Measurements from ENCODE around the gene SETD1A. TPM values are rescaled to one million over a fixed set of nuclear protein-coding genes. Genes with fewer than 3 reads are reported as not detected.

Gene SETD1A
- total and polyA plus RNA-seq, 5 donors from 2014 or later = 0.33 to 35.2 (median 0.85) TPM

DNA sequence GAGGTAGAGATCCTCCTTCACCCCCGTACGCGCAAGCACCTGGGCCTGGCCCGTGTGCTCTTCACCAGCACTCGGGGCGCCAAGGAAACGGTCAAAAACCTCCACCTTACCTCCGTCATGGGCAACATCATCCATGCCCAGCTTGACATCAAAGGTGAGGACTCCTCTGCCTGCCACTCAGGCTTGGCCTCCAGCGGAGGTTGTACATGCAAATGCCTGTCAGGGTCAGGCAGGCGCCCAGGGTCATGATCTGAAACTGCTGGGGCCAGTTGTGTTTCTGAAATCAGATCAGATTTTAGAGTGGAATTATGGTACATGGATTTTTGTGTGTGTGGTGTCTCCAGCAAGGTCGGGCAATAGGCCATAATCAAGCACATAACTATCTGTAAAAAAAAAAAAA, 3.8 kb downstream of the SETD1A start:
- ATAC-seq (ENCODE audit: low read depth in 2 of 2) = no peak
- Mint-ChIP-seq H3K4me3 (peak overlapping the region in 1 of 4 donors; percentile 15), H3K27ac (no peak overlapping the region), H3K9me3 (peaks cover 0 to 2% (median 0%) of the 10 kb centered on the region in 7 donors), H3K36me3 (peaks cover 31% of the 10 kb centered on the region), H3K27me3 (peaks cover 12% of the 10 kb centered on the region), H3K4me1 (peaks cover 10 to 42% (median 19%) of the 10 kb centered on the region in 4 donors)
- no peak overlapping the region for H3K4me3 ChIP-seq (ENCODE audit: low read depth, low read length)
- no peaks in the 10 kb centered on the region for H3K27me3 ChIP-seq (ENCODE audit: control insufficient read depth, insufficient read depth, low read length)
- H3K9me3 ChIP-seq (ENCODE audit: control insufficient read depth in 2 of 2, low read length in 2 of 2) = no peaks in the 10 kb centered on the region
- no peak for DNase-seq
- no peak overlapping the region for H3K27ac ChIP-seq (ENCODE audit: insufficient read depth, low read length, poor library complexity, severe bottlenecking)
- H3K36me3 ChIP-seq (ENCODE audit: control insufficient read depth, insufficient read depth, low read length) = peaks cover 63% of the 10 kb centered on the region
- H3K4me1 ChIP-seq (ENCODE audit: control insufficient read depth, insufficient read depth, low read length, poor library complexity, severe bottlenecking) = peaks cover 23% of the 10 kb centered on the region

DNA sequence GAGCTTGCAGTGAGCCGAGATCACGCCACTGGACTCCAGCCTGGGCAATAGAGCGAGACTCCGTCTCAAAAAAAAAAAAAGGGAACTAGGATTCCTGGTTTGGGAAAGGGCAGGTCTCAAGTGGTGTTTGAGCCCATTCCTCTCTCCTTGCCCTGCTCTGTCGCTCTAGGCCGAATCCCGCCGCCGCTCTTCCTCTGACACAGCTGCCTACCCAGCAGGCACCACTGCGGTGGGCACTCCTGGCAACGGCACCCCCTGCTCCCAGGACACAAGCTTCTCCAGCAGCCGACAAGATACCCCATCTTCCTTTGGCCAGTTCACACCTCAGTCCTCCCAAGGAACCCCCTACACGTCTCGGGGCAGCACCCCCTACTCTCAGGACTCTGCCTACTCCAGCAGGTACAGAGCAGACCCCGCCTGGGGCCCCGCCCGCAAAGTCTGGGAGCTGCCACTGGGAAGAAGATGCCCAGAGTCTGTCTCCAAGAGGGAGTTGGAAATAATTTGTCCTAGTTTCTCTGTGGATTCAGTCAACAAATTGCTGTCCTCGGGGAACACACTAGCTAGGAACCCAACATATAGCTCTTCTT, 6.5 kb downstream of the SETD1A start:
- peak overlapping the region in 1 of 3 donors; percentile 55 for H3K27ac Mint-ChIP-seq
- no peak for ATAC-seq (ENCODE audit: low read depth in 2 of 2)
- Histone ChIP-seq H3K27me3 (ENCODE audit: control insufficient read depth, insufficient read depth, low read length) (no peaks in the 10 kb centered on the region), H3K9me3 (ENCODE audit: control insufficient read depth in 2 of 2, low read length in 2 of 2) (no peaks in the 10 kb centered on the region), H3K4me3 (ENCODE audit: low read depth, low read length) (no peak overlapping the region), H3K4me1 (ENCODE audit: control insufficient read depth, insufficient read depth, low read length, poor library complexity, severe bottlenecking) (peaks cover 9% of the 10 kb centered on the region), H3K27ac (ENCODE audit: insufficient read depth, low read length, poor library complexity, severe bottlenecking) (no peak overlapping the region), H3K36me3 (ENCODE audit: control insufficient read depth, insufficient read depth, low read length) (peaks cover 77% of the 10 kb centered on the region)
- DNase-seq = no peak
- peaks cover 4% of the 10 kb centered on the region for H3K27me3 Mint-ChIP-seq
- peaks cover 0 to 2% (median 0%) of the 10 kb centered on the region in 7 donors for H3K9me3 Mint-ChIP-seq
- H3K4me3 Mint-ChIP-seq = no peak overlapping the region
- H3K4me1 Mint-ChIP-seq = peaks cover 10 to 27% (median 15%) of the 10 kb centered on the region in 4 donors
- H3K36me3 Mint-ChIP-seq = peaks cover 43% of the 10 kb centered on the region

DNA sequence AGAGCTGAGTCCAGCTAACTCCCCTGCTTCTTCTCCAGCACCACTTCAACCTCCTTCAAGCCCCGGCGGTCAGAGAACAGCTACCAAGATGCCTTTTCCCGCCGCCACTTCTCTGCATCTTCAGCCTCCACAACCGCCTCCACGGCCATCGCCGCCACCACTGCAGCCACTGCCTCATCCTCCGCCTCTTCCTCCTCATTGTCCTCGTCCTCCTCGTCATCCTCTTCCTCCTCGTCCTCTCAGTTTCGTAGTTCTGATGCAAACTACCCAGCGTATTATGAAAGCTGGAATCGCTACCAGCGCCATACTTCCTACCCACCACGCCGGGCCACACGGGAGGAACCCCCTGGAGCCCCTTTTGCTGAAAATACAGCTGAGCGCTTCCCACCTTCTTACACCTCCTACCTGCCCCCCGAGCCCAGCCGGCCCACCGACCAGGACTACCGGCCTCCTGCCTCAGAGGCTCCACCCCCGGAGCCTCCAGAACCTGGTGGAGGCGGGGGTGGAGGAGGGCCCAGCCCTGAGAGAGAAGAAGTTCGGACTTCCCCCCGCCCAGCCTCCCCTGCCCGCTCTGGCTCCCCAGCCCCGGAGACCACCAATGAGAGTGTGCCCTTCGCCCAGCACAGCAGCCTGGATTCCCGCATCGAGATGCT, 7.1 kb downstream of the SETD1A start:
- Histone ChIP-seq H3K27me3 (ENCODE audit: control insufficient read depth, insufficient read depth, low read length) (no peaks in the 10 kb centered on the region), H3K36me3 (ENCODE audit: control insufficient read depth, insufficient read depth, low read length) (peaks cover 78% of the 10 kb centered on the region), H3K9me3 (ENCODE audit: control insufficient read depth in 2 of 2, low read length in 2 of 2) (no peaks in the 10 kb centered on the region), H3K4me1 (ENCODE audit: control insufficient read depth, insufficient read depth, low read length, poor library complexity, severe bottlenecking) (peaks cover 2% of the 10 kb centered on the region), H3K27ac (ENCODE audit: insufficient read depth, low read length, poor library complexity, severe bottlenecking) (no peak overlapping the region), H3K4me3 (ENCODE audit: low read depth, low read length) (no peak overlapping the region)
- Mint-ChIP-seq H3K9me3 (peaks cover 0 to 2% (median 0%) of the 10 kb centered on the region in 7 donors), H3K27ac (no peak overlapping the region), H3K36me3 (peaks cover 41% of the 10 kb centered on the region), H3K4me1 (peaks cover 7 to 20% (median 9%) of the 10 kb centered on the region in 4 donors), H3K27me3 (peaks cover 4% of the 10 kb centered on the region), H3K4me3 (no peak overlapping the region)
- DNase-seq (no peak), ATAC-seq (ENCODE audit: low read depth in 2 of 2) (no peak)

DNA sequence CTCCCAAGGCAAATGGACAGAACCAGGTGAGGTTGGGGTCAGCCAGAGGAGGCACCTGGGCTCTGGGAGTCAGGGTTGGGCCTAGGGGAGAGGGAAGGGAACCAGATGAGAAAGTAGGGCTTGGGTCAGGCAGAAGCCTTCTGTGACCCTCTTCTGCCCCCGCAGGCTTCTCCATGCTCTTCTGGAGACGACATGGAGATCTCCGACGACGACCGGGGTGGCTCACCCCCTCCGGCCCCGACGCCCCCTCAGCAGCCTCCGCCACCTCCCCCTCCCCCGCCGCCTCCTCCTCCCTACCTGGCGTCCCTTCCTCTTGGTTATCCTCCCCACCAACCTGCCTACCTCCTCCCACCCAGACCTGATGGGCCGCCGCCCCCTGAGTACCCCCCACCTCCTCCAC, 7.9 kb downstream of the SETD1A start:
- no peak for DNase-seq
- Histone ChIP-seq H3K9me3 (ENCODE audit: control insufficient read depth in 2 of 2, low read length in 2 of 2) (no peaks in the 10 kb centered on the region), H3K27ac (ENCODE audit: insufficient read depth, low read length, poor library complexity, severe bottlenecking) (no peak overlapping the region), H3K36me3 (ENCODE audit: control insufficient read depth, insufficient read depth, low read length) (peaks cover 75% of the 10 kb centered on the region), H3K27me3 (ENCODE audit: control insufficient read depth, insufficient read depth, low read length) (no peaks in the 10 kb centered on the region), H3K4me3 (ENCODE audit: low read depth, low read length) (no peak overlapping the region), H3K4me1 (ENCODE audit: control insufficient read depth, insufficient read depth, low read length, poor library complexity, severe bottlenecking) (no peaks in the 10 kb centered on the region)
- peaks cover 0 to 14% (median 2%) of the 10 kb centered on the region in 4 donors for H3K4me1 Mint-ChIP-seq
- no peak overlapping the region for H3K4me3 Mint-ChIP-seq
- H3K36me3 Mint-ChIP-seq = peaks cover 34% of the 10 kb centered on the region
- H3K27ac Mint-ChIP-seq = no peak overlapping the region
- H3K9me3 Mint-ChIP-seq = peaks cover 0 to 2% (median 0%) of the 10 kb centered on the region in 7 donors
- no peak for ATAC-seq (ENCODE audit: low read depth in 2 of 2)
- no peaks in the 10 kb centered on the region for H3K27me3 Mint-ChIP-seq

DNA sequence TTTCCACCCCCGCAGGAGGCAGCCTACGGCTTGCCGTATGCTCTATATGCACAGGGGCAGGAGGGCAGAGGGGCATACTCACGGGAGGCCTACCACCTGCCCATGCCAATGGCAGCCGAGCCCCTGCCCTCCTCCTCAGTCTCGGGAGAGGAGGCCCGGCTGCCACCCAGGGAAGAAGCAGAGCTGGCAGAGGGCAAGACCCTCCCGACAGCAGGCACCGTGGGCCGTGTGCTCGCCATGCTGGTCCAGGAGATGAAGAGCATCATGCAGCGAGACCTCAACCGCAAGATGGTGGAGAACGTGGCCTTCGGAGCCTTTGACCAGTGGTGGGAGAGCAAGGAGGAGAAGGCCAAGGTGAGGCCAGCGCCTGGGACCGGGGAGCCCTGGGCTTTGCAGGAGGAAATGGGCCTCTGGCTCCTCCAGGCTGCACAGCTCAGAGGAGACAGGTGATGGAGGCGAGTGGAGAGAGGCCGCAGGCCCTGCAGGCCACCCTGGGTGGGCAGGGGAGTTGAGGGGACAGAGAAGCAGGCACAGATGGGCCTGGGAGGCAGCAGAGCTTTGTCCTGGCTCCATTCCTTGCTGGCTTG, 8.6 kb downstream of the SETD1A start:
- no peak overlapping the region for H3K4me3 Mint-ChIP-seq

DNA sequence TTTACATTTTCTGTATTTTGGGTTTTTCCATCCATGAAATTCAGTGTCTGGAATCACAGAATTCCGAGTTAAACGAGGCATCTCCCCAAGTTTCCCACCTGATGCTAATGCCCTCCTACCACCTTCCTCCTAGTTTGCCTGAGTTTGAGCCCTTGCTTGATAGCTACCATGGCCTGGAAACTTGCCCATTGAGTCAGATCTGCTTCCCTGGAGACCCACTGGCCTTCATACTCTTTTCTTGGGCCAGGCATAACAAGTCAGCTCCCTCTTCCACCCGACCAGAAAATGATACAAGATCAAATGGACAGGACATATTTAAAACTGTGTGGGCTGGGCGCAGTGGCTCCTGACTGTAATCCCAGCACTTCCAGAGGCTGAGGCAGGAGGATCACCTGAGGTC, 10.2 kb downstream of the SETD1A start:
- Histone ChIP-seq H3K4me3 (ENCODE audit: low read depth, low read length) (no peak overlapping the region), H3K27me3 (ENCODE audit: control insufficient read depth, insufficient read depth, low read length) (no peaks in the 10 kb centered on the region), H3K36me3 (ENCODE audit: control insufficient read depth, insufficient read depth, low read length) (peaks cover 74% of the 10 kb centered on the region), H3K4me1 (ENCODE audit: control insufficient read depth, insufficient read depth, low read length, poor library complexity, severe bottlenecking) (no peaks in the 10 kb centered on the region), H3K9me3 (ENCODE audit: control insufficient read depth in 2 of 2, low read length in 2 of 2) (no peaks in the 10 kb centered on the region), H3K27ac (ENCODE audit: insufficient read depth, low read length, poor library complexity, severe bottlenecking) (no peak overlapping the region)
- peak overlapping the region in 1 of 3 donors; percentile 41 for H3K27ac Mint-ChIP-seq
- peaks cover 0 to 11% (median 2%) of the 10 kb centered on the region in 4 donors for H3K4me1 Mint-ChIP-seq
- ATAC-seq (ENCODE audit: low read depth in 2 of 2) (no peak), DNase-seq (no peak)
- no peaks in the 10 kb centered on the region for H3K27me3 Mint-ChIP-seq
- peaks cover 0 to 2% (median 0%) of the 10 kb centered on the region in 7 donors for H3K9me3 Mint-ChIP-seq
- H3K4me3 Mint-ChIP-seq = no peak overlapping the region
- peaks cover 46% of the 10 kb centered on the region for H3K36me3 Mint-ChIP-seq

More for the DNA sequence above, 8.6 kb downstream of the SETD1A start:
- Histone ChIP-seq H3K36me3 (ENCODE audit: control insufficient read depth, insufficient read depth, low read length) (peaks cover 75% of the 10 kb centered on the region), H3K9me3 (ENCODE audit: control insufficient read depth in 2 of 2, low read length in 2 of 2) (no peaks in the 10 kb centered on the region), H3K27ac (ENCODE audit: insufficient read depth, low read length, poor library complexity, severe bottlenecking) (no peak overlapping the region), H3K4me1 (ENCODE audit: control insufficient read depth, insufficient read depth, low read length, poor library complexity, severe bottlenecking) (no peaks in the 10 kb centered on the region), H3K4me3 (ENCODE audit: low read depth, low read length) (no peak overlapping the region), H3K27me3 (ENCODE audit: control insufficient read depth, insufficient read depth, low read length) (no peaks in the 10 kb centered on the region)
- Mint-ChIP-seq H3K27me3 (no peaks in the 10 kb centered on the region), H3K4me1 (peaks cover 0 to 13% (median 2%) of the 10 kb centered on the region in 4 donors), H3K36me3 (peaks cover 40% of the 10 kb centered on the region), H3K9me3 (peaks cover 0 to 2% (median 0%) of the 10 kb centered on the region in 7 donors), H3K27ac (no peak overlapping the region)
- ATAC-seq (ENCODE audit: low read depth in 2 of 2) (no peak), DNase-seq (no peak)

DNA sequence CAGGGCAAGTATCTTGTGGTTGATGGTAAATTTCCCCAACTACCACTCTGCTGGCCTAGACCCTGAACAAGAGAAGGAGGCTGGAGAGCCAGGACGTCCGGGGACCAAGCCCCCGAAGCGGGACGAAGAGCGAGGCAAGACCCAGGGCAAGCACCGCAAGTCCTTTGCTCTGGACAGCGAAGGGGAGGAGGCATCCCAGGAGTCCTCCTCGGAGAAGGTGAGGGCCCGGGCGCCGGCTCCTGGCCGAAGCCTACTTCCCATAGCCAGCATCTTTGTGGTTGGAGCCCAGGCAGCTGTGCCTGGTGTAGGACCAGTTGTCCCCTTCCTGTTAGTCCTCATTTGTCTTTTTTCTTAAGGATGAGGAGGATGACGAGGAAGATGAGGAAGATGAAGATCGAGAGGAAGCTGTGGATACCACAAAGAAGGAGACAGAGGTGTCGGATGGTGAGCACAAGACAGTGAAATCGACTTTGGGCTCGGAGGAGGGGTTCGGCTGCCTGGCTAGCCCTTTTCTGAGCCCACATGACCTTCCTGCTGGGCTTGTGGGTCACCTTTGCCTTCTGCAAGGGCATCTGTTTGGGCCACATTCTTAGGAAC, 11.8 kb downstream of the SETD1A start:
- no peak overlapping the region for H3K27ac ChIP-seq (ENCODE audit: insufficient read depth, low read length, poor library complexity, severe bottlenecking)
- no peaks in the 10 kb centered on the region for H3K27me3 Mint-ChIP-seq

More for the DNA sequence above, 11.8 kb downstream of the SETD1A start:
- Mint-ChIP-seq H3K4me3 (no peak overlapping the region), H3K36me3 (peaks cover 49% of the 10 kb centered on the region), H3K9me3 (no peaks in the 10 kb centered on the region), H3K27ac (no peak overlapping the region), H3K4me1 (peaks cover 0 to 15% (median 6%) of the 10 kb centered on the region in 4 donors)
- H3K4me1 ChIP-seq (ENCODE audit: control insufficient read depth, insufficient read depth, low read length, poor library complexity, severe bottlenecking) = no peaks in the 10 kb centered on the region
- H3K36me3 ChIP-seq (ENCODE audit: control insufficient read depth, insufficient read depth, low read length) = peaks cover 78% of the 10 kb centered on the region
- no peaks in the 10 kb centered on the region for H3K9me3 ChIP-seq (ENCODE audit: control insufficient read depth in 2 of 2, low read length in 2 of 2)
- H3K27me3 ChIP-seq (ENCODE audit: control insufficient read depth, insufficient read depth, low read length) = no peaks in the 10 kb centered on the region
- no peak overlapping the region for H3K4me3 ChIP-seq (ENCODE audit: low read depth, low read length)
- ATAC-seq (ENCODE audit: low read depth in 2 of 2) (no peak), DNase-seq (no peak)

Measured in CD4-positive, CD25-positive, alpha-beta regulatory T cell (primary cell).